HCT116 (cell line): ENCODE measurements around the gene ASIC3. TPM values are rescaled to one million over a fixed set of nuclear protein-coding genes. Genes with fewer than 3 reads are reported as not detected.

Experiments
- ATAC-seq: fragments of 200-7000 bp; cut with Tn5 transposase; 2 replicates; pipeline ENCODE4 v1.9.1; 2020; ENCODE audit warnings: mild to moderate bottlenecking, moderate library complexity
- BruUV-seq: library from RNA; stranded (reverse); fragments of 400-500 nt; replicated peaks from 2 replicates; lab custom pipeline; 2021; lab: Mats Ljungman, UMichigan
- CTCF ChIA-PET: fragments of 300-600 bp; sonication (Branson Sonifier 250); formaldehyde crosslinking; loops from one replicate; lab custom pipeline; 2021; ENCODE audit warnings: antibody characterized with exemption; lab: Charles Lee
- POLR2A ChIA-PET: fragments of 300-600, 350-600 bp; sonication (Branson Sonifier 250); formaldehyde crosslinking; loops from one replicate; lab custom pipeline; 2021; ENCODE audit warnings: antibody characterized with exemption; lab: Charles Lee
- RAD21 ChIA-PET, 2 experiments: fragments of 300-600 bp; sonication (Branson Sonifier 250); formaldehyde crosslinking; loops; one replicate each; lab custom pipeline; 2023; ENCODE audit warnings: low total read pairs in 2 of 2; ENCODE audit not compliant: uncharacterized antibody in 2 of 2, unreplicated experiment in 2 of 2, low non-redundant PET in 1 of 2; lab: Charles Lee
- DNase-seq: peaks from one replicate; pipeline ENCODE4 v3.0.0-alpha.2; 2010; ENCODE audit warnings: low read depth, low spot score
- H2AFZ ChIP-seq: fragments of 200-600 bp; shearing (Covaris generic), sonication (generic); 2 replicates; pipeline ENCODE4 v1.6.1; 2017; ENCODE audit warnings: low read depth, mixed run types, mixed read lengths, antibody characterized with exemption, low read length; ENCODE audit not compliant: poor library complexity, severe bottlenecking
- H3K27ac ChIP-seq: 2 replicates; pipeline ENCODE4 v1.5.1; 2012; ENCODE audit warnings: low read depth, low read length
- H3K27me3 ChIP-seq: fragments of 200-600 bp; sonication (generic); 2 replicates; pipeline ENCODE4 v1.6.1; 2016; ENCODE audit warnings: mixed run types, low read length, mixed read lengths; ENCODE audit not compliant: insufficient read depth
- H3K36me3 ChIP-seq, 2 experiments: fragments of 200-500 bp in 1 of 2; fragments of 200-600 bp in 1 of 2; sonication (Bioruptor generic) in 1 of 2; sonication (generic) in 1 of 2; 2 replicates each; pipeline versions ENCODE4 v1.5.1 to v1.6.1; 2014 to 2016; ENCODE audit warnings: low read length in 2 of 2, inconsistent platforms in 1 of 2, mixed read lengths in 1 of 2, mixed run types in 1 of 2; ENCODE audit not compliant: insufficient read depth in 2 of 2, control insufficient read depth in 1 of 2
- H3K4me1 ChIP-seq, 2 experiments: fragments of 200-600 bp in 1 of 2; sonication (generic) in 1 of 2; 2 replicates each; pipeline versions ENCODE4 v1.5.1 to v1.6.1; 2012 to 2017; ENCODE audit warnings: low read length in 2 of 2, inconsistent platforms in 1 of 2, mild to moderate bottlenecking in 1 of 2, mixed read lengths in 1 of 2, mixed run types in 1 of 2, moderate library complexity in 1 of 2; ENCODE audit not compliant: insufficient read depth in 2 of 2, control insufficient read depth in 1 of 2
- H3K4me2 ChIP-seq: fragments of 200-600 bp; sonication (generic); 2 replicates; pipeline ENCODE4 v1.6.1; 2017; ENCODE audit warnings: mixed run types, low read length, mixed read lengths
- H3K4me3 ChIP-seq, 2 experiments: fragments of 200-600 bp in 1 of 2; sonication (generic) in 1 of 2; replicated peaks in 1 of 2; 2 replicates each; pipeline ENCODE4 v1.5.1; 2011 to 2016; ENCODE audit warnings: low read length in 2 of 2, control low read depth in 1 of 2, low read depth in 1 of 2, mild to moderate bottlenecking in 1 of 2, mixed read lengths in 1 of 2, mixed run types in 1 of 2
- H3K79me2 ChIP-seq: fragments of 200-600 bp; sonication (generic); 2 replicates; pipeline ENCODE4 v1.6.1; 2017; ENCODE audit warnings: mild to moderate bottlenecking, mixed run types, low read length, moderate library complexity, mixed read lengths; ENCODE audit not compliant: insufficient read depth
- H3K9ac ChIP-seq: fragments of 200-600 bp; sonication (generic); 2 replicates; pipeline ENCODE4 v1.6.1; 2016; ENCODE audit warnings: low read length, mixed read lengths
- H3K9me2 ChIP-seq: fragments of 200-600 bp; sonication (generic), shearing (Covaris generic); 2 replicates; pipeline ENCODE4 v1.6.1; 2017; ENCODE audit warnings: mixed run types, mild to moderate bottlenecking, moderate library complexity; ENCODE audit not compliant: insufficient read depth
- H3K9me3 ChIP-seq, 2 experiments: fragments of 200-500 bp in 1 of 2; fragments of 200-600 bp in 1 of 2; sonication (Bioruptor generic) in 1 of 2; sonication (generic) in 1 of 2; 2 replicates each; pipeline ENCODE4 v1.6.1; 2014 to 2017; ENCODE audit warnings: low read length in 2 of 2, mixed read lengths in 2 of 2, inconsistent platforms in 1 of 2, low read depth in 1 of 2, mild to moderate bottlenecking in 1 of 2, mixed run types in 1 of 2, moderate library complexity in 1 of 2; ENCODE audit not compliant: control insufficient read depth in 1 of 2, insufficient read depth in 1 of 2
- H4K20me1 ChIP-seq: fragments of 200-600 bp; sonication (generic), shearing (Covaris generic); 2 replicates; pipeline ENCODE4 v1.6.1; 2017; ENCODE audit warnings: mixed run types, mild to moderate bottlenecking, moderate library complexity; ENCODE audit not compliant: insufficient read depth
- ATF3 ChIP-seq: IDR thresholded peaks from 2 replicates; pipeline ENCODE4 v1.6.1; 2012
- CBX3 ChIP-seq: IDR thresholded peaks from 2 replicates; pipeline ENCODE4 v1.6.1; 2012; ENCODE audit warnings: low read depth
- CEBPB ChIP-seq: IDR thresholded peaks from 2 replicates; pipeline ENCODE4 v1.6.1; 2012; ENCODE audit warnings: low read depth
- EGR1 ChIP-seq: IDR thresholded peaks from 2 replicates; pipeline ENCODE4 v1.6.1; 2012; ENCODE audit warnings: low read depth
- ELF1 ChIP-seq: IDR thresholded peaks from 2 replicates; pipeline ENCODE4 v1.6.1; 2012; ENCODE audit warnings: low read depth, borderline replicate concordance
- EZH2phosphoT487 ChIP-seq: fragments of 200-600 bp; IDR thresholded peaks from 2 replicates; pipeline ENCODE4 v1.6.1; 2018; ENCODE audit warnings: antibody characterized with exemption, borderline replicate concordance
- FOSL1 ChIP-seq: IDR thresholded peaks from 2 replicates; pipeline ENCODE4 v1.6.1; 2012; ENCODE audit warnings: low read depth
- JUND ChIP-seq: IDR thresholded peaks from 2 replicates; pipeline ENCODE4 v1.6.1; 2012
- POLR2A ChIP-seq: IDR thresholded peaks from 2 replicates; pipeline ENCODE4 v1.7.0; 2011; ENCODE audit warnings: borderline replicate concordance; ENCODE audit not compliant: insufficient read depth, insufficient read length; ENCODE audit errors: extremely low read depth
- POLR2AphosphoS5 ChIP-seq: IDR thresholded peaks from 2 replicates; pipeline ENCODE4 v1.6.1; 2011; ENCODE audit warnings: mild to moderate bottlenecking, low read depth, low read length, moderate library complexity
- SIN3A ChIP-seq: IDR thresholded peaks from 2 replicates; pipeline ENCODE4 v1.6.1; 2012; ENCODE audit warnings: low read depth
- SP1 ChIP-seq: IDR thresholded peaks from 2 replicates; pipeline ENCODE4 v1.6.1; 2012; ENCODE audit warnings: low read depth
- TCF7L2 ChIP-seq: IDR thresholded peaks from 2 replicates; pipeline ENCODE4 v1.7.0; 2011; ENCODE audit warnings: borderline replicate concordance, inconsistent platforms; ENCODE audit not compliant: insufficient read depth, insufficient read length; ENCODE audit errors: extremely low read depth
- YY1 ChIP-seq: IDR thresholded peaks from 2 replicates; pipeline ENCODE4 v1.6.1; 2011; ENCODE audit warnings: low read length, low read depth, moderate library complexity, mild to moderate bottlenecking; ENCODE audit not compliant: insufficient replicate concordance; ENCODE audit errors: extremely low read depth
- ZFX ChIP-seq: fragments of 450-650 bp; IDR thresholded peaks from 2 replicates; pipeline ENCODE4 v1.6.1; 2017
- ZNF274 ChIP-seq: fragments of 200-500 bp; sonication (Bioruptor generic); IDR thresholded peaks from 2 replicates; pipeline ENCODE4 v1.6.1; 2014; ENCODE audit warnings: mild to moderate bottlenecking, low read depth, low read length, inconsistent platforms
- intact Hi-C: fragments of 100-400 bp; cut with micrococcal nuclease; formaldehyde crosslinking; loops from 2 replicates; pipeline ENCODE4 v1.10.0; 2022
- total RNA-seq: library from RNA; stranded (reverse); gene quantifications from one replicate; pipeline ENCODE4 v1.2.1, GENCODE V29; 2021; ENCODE audit not compliant: unreplicated experiment
- TF ChIP-seq, protein P1 (sequence below): IDR thresholded peaks from 2 replicates; pipeline ENCODE4 v1.6.1; 2011; ENCODE audit warnings: mild to moderate bottlenecking, low read length, moderate library complexity; ENCODE audit not compliant: insufficient replicate concordance; ENCODE audit errors: extremely low read depth

The ASIC3 gene
- total RNA-seq, 1 experiment from 2014 or later, result 4.4 TPM

DNA sequence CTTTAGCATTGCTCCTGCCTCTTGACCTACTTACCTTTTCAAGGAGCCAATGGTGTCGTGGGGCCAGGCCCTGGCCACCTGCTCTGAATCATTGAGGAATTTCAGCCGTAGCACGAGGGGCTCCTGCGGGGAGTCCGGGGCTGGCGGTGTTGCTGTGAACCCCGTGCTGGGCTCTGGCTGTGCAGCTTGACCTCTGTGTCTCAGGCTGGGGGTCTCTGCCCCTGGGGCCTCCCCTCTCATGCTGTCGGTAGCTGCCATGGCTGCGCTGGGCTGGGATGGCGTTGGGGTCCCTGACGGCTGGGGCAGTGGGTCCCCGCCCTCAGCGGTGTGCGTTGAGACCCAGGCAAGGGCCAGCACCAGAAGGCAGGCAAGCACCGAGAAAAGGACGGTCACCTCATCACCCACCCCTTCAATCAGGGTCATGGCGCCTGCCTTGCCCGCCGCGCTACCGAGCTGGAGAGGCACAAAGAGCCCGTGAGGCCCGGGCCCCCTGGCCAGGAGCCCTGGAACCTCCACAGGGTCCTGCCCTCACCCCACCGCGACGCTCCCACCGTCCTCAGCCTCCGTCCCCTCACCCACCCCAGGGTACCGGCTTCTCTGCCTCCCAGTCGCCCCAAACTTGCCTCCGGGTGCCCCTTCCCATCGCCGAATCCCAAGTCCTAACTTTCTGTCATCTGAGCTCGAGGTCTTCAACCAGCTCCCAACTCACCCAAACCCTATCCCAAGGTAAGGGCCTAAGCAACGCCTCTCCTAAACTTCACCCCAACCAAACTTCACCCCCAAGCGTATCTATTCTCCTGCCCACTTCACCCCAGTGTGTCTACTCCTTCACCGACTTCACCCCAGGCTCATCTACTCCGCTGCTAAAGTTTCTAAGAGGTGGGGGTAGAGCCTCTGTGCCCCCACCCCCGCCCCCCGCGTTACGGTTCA is 34.1 kb downstream of the ASIC3 start:
- Histone ChIP-seq H3K27me3 (no peaks in the 10 kb centered on the region), H3K4me2 (peak overlapping the region; percentile 94), H3K9ac (peak overlapping the region; percentile 100), H4K20me1 (no peaks in the 10 kb centered on the region), H3K27ac (peak overlapping the region; percentile 94), H2AFZ (no peak overlapping the region), H3K9me3 (no peaks in the 10 kb centered on the region), H3K9me2 (no peaks in the 10 kb centered on the region), H3K4me3 (peak overlapping the region; percentile 90 to 94), H3K4me1 (peaks cover 33 to 59% of the 10 kb centered on the region in 2 experiments), H3K79me2 (peaks cover 48% of the 10 kb centered on the region), H3K36me3 (no peaks in the 10 kb centered on the region)
- intact Hi-C loops, result loop anchor here (1.0 kb wide), 1 partner anchor 20 kb away; no protein-coding TSS in a partner anchor
- DNase-seq (no peak), ATAC-seq (no peak)
- ChIA-PET RAD21 (interaction anchor here in 1 of 2 experiments (0.7 kb wide), 1 partner anchor 116 kb away, joined by 3 read pairs; no protein-coding TSS in a partner anchor), CTCF (interaction anchor here (0.9 kb wide), 1 partner anchor 73 kb away, joined by 3 read pairs; no protein-coding TSS in a partner anchor), POLR2A (interaction anchor here (1.0 to 2.5 kb wide), 2 partner anchors 20 to 21 kb away, joined by 3 to 11 read pairs; no protein-coding TSS in a partner anchor)
- BruUV-seq, result no TSS peak
- TF ChIP-seq SP1 (no peak), SIN3A (no peak), POLR2AphosphoS5 (no peak), POLR2A (no peak), TCF7L2 (no peak), ELF1 (no peak), CBX3 (no peak), EGR1 (no peak), CEBPB (no peak), ZFX (no peak), FOSL1 (no peak), ATF3 (no peak), JUND (no peak), EZH2phosphoT487 (no peak), ZNF274 (no peak), YY1 (no peak)
- TF ChIP-seq, protein P1, sequence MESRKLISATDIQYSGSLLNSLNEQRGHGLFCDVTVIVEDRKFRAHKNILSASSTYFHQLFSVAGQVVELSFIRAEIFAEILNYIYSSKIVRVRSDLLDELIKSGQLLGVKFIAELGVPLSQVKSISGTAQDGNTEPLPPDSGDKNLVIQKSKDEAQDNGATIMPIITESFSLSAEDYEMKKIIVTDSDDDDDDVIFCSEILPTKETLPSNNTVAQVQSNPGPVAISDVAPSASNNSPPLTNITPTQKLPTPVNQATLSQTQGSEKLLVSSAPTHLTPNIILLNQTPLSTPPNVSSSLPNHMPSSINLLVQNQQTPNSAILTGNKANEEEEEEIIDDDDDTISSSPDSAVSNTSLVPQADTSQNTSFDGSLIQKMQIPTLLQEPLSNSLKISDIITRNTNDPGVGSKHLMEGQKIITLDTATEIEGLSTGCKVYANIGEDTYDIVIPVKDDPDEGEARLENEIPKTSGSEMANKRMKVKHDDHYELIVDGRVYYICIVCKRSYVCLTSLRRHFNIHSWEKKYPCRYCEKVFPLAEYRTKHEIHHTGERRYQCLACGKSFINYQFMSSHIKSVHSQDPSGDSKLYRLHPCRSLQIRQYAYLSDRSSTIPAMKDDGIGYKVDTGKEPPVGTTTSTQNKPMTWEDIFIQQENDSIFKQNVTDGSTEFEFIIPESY, result no peak
